ENCODE data around the gene ITIH6.
"Not testable (repeated sequence)": the region's sequence is repeated elsewhere in the genome, so short reads cannot be mapped to it uniquely, and the experiment has no call there.

ITIH6 gene, protein sequence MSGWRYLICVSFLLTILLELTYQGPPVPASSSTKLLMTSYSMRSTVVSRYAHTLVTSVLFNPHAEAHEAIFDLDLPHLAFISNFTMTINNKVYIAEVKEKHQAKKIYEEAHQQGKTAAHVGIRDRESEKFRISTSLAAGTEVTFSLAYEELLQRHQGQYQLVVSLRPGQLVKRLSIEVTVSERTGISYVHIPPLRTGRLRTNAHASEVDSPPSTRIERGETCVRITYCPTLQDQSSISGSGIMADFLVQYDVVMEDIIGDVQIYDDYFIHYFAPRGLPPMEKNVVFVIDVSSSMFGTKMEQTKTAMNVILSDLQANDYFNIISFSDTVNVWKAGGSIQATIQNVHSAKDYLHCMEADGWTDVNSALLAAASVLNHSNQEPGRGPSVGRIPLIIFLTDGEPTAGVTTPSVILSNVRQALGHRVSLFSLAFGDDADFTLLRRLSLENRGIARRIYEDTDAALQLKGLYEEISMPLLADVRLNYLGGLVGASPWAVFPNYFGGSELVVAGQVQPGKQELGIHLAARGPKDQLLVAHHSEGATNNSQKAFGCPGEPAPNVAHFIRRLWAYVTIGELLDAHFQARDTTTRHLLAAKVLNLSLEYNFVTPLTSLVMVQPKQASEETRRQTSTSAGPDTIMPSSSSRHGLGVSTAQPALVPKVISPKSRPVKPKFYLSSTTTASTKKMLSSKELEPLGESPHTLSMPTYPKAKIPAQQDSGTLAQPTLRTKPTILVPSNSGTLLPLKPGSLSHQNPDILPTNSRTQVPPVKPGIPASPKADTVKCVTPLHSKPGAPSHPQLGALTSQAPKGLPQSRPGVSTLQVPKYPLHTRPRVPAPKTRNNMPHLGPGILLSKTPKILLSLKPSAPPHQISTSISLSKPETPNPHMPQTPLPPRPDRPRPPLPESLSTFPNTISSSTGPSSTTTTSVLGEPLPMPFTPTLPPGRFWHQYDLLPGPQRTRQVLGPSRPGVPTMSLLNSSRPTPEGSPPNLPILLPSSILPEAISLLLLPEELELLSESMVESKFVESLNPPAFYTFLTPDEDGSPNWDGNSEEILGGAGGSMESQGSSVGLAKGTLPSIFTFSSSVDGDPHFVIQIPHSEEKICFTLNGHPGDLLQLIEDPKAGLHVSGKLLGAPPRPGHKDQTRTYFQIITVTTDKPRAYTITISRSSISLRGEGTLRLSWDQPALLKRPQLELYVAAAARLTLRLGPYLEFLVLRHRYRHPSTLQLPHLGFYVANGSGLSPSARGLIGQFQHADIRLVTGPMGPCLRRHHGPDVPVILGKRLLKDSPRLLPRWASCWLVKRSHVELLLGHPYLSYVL

DNA sequence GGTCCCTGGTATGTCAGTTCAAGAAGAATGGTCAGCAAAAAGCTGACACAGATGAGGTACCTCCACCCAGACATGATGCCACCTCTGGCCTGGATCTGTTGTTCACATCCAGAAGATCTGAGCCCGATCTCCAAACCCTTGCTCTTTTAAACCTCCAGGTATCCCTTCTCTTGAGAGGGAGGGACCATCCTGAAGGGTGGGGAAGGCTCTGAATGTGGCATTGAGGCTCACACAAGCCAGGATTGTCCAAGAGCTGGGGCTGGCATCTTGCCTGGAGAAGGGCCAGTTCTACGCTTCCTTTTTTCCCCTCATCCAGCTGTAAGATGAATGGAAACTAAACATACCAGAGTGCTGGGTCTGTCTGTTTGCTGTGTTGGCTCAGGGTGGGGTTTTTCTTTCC is at the start of gene ITIH6:
Gene ITIH6 (minus strand): TSS at position 119 of the 400 bp plus-strand sequence. CDS start 45 bp downstream, at position 74.
- no peak for DNase-seq (ENCODE audit: low read depth)

DNA sequence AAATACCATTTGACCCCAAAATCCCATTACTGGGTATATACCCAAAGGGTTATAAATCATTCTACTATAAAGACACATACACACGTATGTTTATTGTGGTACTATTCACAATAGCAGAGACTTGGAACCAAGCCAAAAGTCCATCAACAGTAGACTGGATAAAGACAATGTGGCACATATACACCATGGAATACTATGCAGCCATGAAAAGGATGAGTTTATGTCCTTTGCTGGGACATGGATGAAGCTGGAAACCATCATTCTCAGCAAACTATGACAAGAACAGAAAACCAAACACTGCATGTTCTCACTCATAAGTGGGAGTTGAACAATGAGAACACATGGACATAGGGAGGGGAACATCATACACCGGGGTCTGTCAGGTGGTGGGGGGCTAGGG is 49.6 kb upstream of the ITIH6 start:
- DNase-seq (ENCODE audit: low read depth), result not testable (repeated sequence)

DNA sequence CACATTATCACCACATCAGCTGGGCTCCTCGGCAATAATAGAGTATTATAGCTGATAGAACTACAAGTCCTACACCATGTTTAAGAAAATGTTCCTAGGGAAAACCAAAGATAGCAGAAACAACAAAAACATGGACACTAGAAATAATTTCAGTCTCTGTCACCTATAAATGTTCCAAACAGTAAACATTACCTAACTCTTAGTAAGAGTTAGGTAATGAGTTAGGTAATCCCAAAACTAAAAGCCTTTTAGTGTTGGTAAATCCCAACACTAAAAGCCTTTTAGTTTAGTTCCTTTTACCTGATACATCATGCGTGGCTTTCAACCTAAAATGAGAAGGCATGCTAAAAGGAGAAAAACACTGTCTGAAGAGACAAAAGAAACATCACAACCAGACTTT is 45.0 kb upstream of the ITIH6 start:
- no peak for DNase-seq (ENCODE audit: low read depth)

DNA sequence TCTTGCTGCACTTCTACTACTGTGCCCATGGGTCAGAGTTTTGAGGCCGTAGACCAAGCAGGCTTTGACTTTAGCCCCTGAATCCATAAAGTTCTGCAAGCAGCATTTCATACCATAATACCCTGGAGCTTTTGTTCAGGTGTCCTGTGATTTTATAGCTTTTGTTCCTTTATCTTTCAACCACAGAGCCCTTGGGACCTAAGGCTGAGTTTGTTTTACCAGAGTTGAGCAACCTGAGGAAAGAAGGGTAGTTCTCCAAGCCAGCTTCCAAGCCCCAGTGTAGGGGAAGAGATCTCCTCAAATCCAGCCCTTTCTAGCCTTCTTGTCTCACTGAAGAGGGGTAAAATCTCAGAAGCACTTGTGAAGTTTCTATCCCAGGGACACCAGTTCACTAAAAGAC is 44.6 kb upstream of the ITIH6 start:
- DNase-seq (ENCODE audit: low read depth), result no peak

DNA sequence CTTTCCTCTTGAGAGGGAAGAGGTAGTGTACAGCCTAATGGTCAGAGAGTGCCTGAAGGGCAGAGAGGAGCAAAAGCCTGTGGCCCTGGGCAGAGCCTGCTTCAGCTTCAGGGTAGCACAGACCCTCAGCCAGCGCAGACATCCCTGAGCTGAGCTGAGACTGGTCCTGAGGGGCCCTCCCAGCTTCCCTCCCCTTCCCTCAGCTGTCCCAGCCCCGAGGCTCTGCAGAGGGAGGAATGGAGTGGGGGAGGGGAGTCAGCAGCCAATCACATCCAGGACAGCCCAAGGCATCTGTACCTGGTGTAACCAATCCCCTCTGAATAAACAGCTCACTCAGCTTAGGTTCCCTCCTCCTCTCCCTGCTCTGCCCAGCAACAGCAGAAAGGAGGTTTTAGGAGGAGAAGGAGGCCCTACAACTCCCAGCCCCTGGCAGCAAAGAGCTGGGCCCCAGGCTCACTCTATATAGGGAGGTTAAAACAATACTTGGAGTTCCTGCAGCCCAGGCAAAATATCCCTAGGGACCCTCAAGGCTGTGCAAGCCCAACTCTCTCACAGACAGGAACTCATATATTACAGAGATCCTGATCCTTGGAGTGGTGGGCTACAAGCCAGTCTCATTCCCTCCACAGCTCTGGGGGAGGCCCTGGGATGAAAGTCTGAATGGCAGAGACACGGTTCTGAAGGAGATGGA is 43.3 kb upstream of the ITIH6 start:
- DNase-seq (ENCODE audit: low read depth), result not testable (repeated sequence)

DNA sequence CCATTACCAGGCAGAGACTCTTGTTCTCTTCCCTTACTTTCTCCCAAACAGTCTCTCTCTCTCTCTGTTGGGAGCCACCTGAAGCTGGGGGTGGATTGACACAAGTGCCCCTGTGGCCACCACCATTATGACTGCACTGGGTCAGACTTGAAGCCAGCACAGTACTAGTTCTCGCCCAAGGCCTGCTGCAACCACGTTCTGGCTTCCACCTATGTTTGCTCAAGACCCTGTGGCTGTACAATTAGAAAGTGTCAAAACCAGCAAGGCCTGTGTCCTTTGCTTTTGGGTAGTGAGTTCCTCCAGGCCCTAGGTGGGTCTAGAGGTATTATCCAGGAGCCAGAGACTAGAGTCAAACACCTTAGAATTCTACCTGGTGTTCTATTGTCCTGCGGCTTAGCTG is 40.5 kb upstream of the ITIH6 start:
- DNase-seq (ENCODE audit: low read depth), result no peak

DNA sequence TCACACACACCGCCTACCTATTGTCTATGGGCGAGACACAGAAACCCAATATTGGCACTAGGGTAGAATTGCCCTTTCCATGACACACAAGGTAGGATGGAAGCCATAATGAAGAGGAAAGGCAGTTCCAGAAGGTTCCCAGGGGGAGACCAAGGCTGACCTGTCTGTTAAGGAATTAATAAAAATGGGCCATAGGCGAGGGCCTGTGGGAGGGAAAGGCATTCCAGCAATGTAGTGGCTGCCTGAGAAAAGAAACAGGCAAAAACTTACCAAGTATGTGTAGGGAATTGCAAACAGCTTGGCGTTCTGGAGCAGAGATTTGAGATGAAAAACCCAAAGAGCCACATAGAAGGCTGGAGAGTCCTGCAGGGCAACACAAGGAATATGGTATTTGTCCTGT is 28.5 kb upstream of the ITIH6 start:
- no peak for DNase-seq (ENCODE audit: low read depth)

DNA sequence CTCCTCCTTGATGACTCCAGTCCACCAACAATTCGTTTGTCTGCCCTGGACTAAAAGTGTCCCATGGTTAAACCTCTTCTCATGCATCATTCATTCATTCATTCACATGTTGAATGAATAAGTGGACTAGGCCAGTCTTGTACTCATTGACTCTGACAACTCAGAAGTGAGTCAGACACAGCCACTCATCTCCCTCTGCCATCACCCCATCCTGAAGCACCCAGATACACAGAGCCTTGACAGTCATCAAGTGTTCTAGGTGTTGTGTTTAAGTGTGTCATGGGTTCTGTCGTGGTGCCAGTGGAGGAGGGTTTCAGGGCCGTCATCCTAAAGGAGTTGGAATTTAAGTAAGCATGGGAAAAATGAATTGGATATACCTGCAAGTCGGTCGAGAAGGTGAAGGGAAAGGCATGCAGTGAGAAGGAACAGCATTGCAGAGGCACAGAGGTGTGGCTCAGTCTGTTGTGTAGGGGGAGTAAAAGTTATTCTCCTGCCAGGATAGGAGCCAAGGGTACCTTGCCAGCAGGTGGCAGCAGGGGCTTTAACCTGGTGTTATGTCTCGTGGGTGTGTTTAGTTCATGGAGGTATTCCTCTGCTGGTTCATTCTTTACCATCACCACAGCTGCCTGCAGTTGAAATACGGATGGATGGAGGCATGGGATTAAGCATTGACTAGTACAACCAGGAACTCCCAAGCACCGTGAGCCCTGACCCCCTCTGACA is 27.8 kb upstream of the ITIH6 start:
- DNase-seq (ENCODE audit: low read depth), result no peak

DNA sequence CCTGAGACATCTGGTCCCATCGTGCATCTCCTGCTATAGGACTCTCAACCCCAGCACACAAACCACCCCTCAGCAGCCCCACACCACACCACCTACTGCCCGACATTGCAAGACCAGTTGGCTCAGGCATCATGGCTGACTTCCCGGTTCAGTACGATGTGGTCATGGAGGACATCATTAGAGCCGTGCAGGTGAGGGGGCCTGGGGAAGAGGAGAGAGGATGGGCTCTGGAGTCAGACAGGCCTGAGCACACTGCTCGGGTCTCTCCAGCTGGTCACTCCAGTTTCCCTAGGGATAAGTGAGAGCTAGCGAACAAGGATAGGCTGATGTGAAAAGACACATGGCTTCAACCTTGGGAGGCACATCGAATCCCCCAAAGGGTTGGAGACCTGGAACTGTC is 26.7 kb upstream of the ITIH6 start:
- no peak for DNase-seq (ENCODE audit: low read depth)

DNA sequence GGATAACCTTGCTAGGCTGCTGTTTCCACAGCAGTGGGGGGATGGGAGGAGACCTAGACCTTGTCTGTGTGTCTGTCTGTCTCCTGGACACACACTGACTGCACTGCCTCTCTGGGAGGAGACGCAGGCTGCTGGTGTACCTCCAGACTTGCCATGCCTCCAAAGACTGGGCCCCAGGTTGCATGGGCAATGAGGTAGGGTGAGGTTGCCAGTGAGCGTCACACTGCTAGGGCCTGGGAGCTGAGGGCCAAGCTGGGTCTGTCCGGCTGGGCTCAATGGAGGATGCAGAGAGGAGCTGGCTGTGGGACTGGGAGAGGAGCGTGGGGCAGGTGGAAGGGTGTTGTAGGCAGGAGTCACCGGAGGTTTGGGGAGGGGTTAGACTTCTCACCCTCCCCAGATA is 26.1 kb upstream of the ITIH6 start:
- DNase-seq (ENCODE audit: low read depth), result no peak

DNA sequence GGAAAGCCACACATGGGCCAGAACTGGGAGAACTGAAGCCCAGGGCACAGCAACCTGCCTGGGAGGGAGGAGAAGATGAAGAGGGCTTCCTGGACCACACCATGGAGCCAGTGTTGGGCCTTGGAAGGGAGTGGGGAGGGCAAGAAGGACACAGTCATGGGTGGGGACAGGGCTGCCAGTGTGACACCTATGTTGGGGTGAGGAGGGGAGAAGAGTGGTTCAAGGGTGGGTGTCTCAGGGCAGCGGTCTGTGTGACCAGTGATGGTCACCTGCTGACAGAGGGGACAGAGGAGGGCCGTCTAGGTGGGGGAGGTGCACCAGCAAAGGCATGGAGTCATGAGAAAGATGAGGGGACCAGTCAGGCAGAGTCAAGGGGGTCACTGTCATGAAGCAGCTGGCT is 23.3 kb upstream of the ITIH6 start:
- no peak for DNase-seq (ENCODE audit: low read depth)

DNA sequence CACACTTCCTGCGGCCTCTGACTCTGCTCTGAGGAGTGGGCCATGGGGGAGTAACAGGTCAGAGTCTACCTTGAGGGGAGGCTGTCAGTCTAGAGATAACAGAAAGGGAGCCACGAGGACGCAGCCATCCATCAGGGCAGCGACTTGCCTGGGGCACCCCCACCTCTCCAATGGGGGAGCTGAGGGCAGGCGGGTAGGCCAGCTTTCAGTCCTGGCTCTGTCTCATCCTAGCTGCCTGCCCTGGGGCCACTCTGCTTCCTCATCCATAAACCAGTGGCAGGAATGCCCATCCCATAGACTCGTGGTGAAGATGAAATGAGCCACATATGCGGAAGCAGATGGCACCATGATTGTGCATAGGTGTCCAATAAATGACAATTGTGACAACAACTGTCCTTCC is 22.7 kb upstream of the ITIH6 start:
- no peak for DNase-seq (ENCODE audit: low read depth)

DNA sequence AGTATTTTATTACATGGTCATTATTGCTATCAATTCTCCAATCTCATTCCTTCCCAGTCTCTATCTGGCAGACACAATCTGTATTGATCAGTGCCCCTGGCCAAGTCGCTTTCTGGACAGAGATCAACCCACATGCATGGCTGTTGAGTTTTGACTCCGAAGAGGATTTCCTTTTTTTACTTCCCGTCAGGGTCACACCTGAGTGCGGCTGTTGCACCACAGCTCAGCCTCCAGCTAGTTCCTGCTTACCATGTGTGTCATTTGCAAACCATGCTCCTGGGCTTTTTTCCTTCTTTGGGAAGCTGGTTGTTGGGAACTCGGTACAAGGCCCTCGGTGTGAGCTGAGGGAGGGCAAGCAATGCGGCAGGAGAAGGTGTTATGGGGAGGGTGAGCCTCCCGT is 21.1 kb upstream of the ITIH6 start:
- DNase-seq (ENCODE audit: low read depth), result no peak

DNA sequence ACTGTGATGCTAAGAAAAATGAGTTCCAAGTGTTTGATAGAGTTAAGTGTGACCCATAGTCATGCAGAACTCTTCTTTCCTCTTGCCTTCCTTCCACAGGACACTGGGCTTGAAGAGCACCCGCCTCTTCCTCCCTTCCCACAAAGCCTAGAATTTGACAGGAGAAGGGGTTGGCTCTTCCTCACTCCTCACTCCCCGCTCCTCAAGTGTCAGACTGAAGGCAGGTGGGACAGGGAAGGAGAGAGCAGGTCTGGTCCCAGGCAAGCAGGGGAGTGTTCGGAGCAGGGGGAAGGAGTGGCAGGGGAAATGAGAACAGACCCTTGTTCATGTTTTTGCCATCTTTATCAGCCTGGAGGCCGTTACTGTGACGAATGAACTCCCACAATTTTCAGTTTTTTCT is 20.2 kb upstream of the ITIH6 start:
- DNase-seq (ENCODE audit: low read depth), result no peak

DNA sequence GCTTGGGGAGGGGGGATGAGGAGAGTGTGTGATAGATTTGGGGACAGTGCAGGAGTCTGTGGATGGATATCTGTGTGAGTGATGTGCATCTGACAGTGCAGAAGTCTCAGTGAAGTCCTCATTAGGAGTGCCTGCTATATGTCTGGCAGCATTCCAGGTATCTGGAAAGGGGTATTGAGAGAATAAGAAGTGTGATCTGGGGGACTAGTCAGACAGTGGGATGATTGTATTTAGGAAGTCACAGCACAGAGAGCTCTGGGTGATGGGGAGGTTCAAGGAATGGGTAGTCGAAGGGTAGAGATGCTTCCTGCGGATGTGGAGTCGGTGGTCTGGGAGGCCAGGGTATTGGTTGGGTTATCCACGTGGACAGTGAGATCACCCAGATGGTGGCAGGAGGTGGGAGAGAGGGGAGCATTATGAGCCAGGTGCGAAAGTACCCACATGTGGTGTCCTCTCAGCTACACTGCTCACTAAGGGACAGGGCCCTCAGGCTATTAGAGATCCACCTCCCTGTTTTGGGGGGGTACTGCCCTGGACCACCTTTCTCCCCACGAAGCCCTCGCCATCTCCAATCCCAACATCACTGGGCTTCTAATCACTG is 19.3 kb upstream of the ITIH6 start:
- DNase-seq (ENCODE audit: low read depth), result no peak

DNA sequence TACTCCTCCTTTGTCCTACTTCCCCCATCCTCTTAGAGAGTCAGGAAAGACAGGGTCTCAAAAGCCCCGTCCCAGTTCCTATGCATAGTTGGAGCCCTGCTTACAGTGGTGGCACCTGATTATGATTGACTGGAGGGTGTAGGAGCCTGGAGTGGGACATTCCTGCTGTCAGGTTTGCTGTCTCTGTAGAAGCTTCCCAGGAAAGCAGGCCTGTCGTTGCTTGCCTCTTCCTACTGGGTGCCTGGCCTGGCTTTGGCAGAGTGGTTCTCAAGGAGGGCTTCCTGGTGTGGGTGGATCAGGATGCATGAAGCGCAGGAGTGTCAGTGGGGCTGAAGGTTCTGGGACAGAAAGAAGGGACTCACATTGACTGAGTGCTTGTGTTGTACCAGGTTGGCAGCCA is 14.3 kb upstream of the ITIH6 start:
- DNase-seq (ENCODE audit: low read depth), result no peak

DNA sequence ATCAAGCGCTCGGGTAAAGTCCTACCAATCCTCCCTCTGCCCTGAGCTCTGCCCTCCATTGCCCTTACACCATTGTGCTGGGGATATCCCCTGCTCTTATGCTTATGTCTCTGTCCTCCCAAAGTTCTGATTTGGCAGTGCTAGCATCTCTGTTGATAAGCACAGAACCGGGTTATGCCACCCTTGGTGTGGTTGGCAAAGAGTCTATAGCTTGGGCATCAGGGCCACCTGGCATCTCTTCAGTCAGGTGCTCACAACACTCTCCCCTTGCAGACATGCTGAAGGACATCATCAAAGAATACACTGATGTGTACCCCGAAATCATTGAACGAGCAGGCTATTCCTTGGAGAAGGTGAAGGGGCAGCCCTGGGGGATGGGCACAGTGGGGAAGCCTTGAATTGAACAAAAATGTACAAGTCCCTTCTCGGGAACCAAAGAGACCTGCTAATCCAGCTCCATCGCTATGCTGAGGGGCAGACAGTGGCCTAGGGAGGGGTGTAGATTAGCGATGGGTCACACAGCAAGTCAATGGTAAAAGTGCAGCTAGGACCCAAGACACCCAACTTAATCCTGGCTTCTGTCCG is 13.3 kb upstream of the ITIH6 start:
- no peak for DNase-seq (ENCODE audit: low read depth)

DNA sequence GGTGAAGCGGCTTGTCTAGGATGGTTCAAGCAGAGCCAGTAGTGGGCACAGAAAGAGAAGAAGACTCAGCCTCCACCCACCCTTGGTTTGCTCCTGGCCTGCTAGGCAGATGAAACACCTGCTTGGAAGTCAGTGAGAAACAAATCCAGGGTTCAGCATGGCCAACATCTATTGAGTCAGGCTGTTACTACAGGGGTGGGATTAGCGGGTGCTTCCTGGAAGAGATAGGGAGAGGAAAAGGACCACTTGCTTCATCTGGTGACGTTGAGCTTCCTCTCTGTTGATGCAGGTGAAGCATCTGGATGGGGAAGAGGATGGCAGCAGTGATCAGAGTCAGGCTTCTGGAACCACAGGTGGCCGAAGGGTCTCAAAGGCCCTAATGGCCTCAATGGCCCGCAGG is 12.5 kb upstream of the ITIH6 start:
- DNase-seq (ENCODE audit: low read depth), result no peak

DNA sequence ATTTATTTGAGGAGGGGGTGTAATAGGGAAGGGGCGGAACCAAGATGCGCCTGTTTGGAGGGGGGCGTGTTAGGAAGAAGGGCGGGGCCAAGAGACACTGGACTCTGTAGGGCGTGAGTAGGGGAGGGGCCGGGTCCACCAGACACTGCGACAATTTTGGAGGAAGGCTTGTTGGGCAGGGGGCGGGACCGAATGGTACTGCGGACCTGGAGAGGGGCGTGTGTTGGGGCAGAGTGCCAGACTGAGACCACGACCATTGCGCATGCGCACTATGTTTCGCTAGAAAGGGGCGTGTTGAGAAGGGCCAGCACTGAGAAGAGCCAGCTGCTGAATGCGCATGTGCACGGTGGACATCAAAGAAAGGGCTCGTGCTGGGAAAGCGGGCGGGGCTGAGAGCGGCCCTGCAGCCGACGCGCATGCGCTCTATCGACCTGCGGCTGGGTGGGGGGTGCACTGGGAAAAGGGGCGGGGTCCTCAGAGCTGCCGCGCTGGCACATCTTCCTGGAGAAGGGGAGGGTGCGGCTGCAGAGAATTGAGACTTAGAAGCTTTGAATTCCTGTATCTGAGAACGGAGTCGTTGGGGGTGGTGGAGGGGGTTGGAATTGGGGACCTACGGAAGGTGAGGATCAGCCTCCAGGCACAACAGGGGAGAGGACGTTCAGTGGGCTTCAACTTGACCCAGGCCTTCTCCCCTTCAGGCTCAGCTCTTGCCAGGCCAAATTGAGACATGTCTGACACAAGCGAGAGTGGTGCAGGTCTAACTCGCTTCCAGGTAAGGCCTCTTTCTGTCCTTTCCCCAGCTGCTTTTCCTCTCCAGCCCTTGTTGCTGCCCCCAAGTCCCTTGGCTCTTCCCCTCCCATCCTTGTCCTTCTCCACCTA is 10.8 kb upstream of the ITIH6 start:
- peak; percentile 70 for DNase-seq (ENCODE audit: low read depth)

All from stimulated activated CD8-positive, alpha-beta memory T cell treated with anti-CD3 and anti-CD28 coated beads, Interleukin-12 subunit alpha, Interleukin-12 subunit beta, amount 100 ng/mL, for 4 hours (primary cell).